Glomerular visceral epithelial cell (primary cell): Measurements from ENCODE around the gene OSBP2.

Experiments used
- DNase-seq: peaks from one replicate; pipeline ENCODE4 v3.0.0-alpha.2; 2016; ENCODE audit errors: extremely low spot score

The OSBP2 gene

GRCh38 chr22:30868663-30869385 lies 174.2 kb downstream of the OSBP2 start:
- DNase-seq = no peak

- no peak for DNase-seq
Measured at GRCh38 chr22:30869667-30870395, 175.2 kb downstream of the OSBP2 start.

GRCh38 chr22:30870451-30871345 lies 176.0 kb downstream of the OSBP2 start:
- no peak for DNase-seq

GRCh38 chr22:30871391-30872284 lies 177.0 kb downstream of the OSBP2 start:
- DNase-seq = no peak

GRCh38 chr22:30872285-30873041 lies 177.8 kb downstream of the OSBP2 start:
- no peak for DNase-seq

- DNase-seq = no peak
Measured at GRCh38 chr22:30873086-30873650, 178.5 kb downstream of the OSBP2 start.

- DNase-seq = no peak
Measured at GRCh38 chr22:30873661-30874060, 179.0 kb downstream of the OSBP2 start.

GRCh38 chr22:30874431-30875370 lies 180.0 kb downstream of the OSBP2 start:
- DNase-seq = no peak

- DNase-seq = no peak
Measured at GRCh38 chr22:30875481-30876215, 181.0 kb downstream of the OSBP2 start.

- DNase-seq = no peak
Measured at GRCh38 chr22:30876221-30876751, 181.6 kb downstream of the OSBP2 start.

- no peak for DNase-seq
Measured at GRCh38 chr22:30876915-30877553, 182.4 kb downstream of the OSBP2 start.

- no peak for DNase-seq
Measured at GRCh38 chr22:30877662-30878515, 183.2 kb downstream of the OSBP2 start.

- DNase-seq = no peak
Measured at GRCh38 chr22:30878516-30879414, 184.1 kb downstream of the OSBP2 start.

GRCh38 chr22:30879415-30879797 lies 184.7 kb downstream of the OSBP2 start:
- no peak for DNase-seq

GRCh38 chr22:30880181-30880601 lies 185.5 kb downstream of the OSBP2 start:
- no peak for DNase-seq

GRCh38 chr22:30880847-30881246 lies 186.2 kb downstream of the OSBP2 start:
- no peak for DNase-seq
